Small intestine (tissue), 7 donors: ENCODE measurements around the gene CKMT2. TPM values are rescaled to one million over a fixed set of nuclear protein-coding genes. Genes with fewer than 3 reads are reported as not detected.

ENCODE experiments used
- DNase-seq, 2 donors: peaks; one replicate each; pipeline versions ENCODE4 v3.0.0 to v3.0.0-alpha.2; 2013
- FAIRE-seq: peaks from 2 replicates; lab custom pipeline; 2012; peaks lifted over from hg19 to GRCh38; lab: Jason Lieb, UNC
- H3K27ac ChIP-seq, 3 donors: one replicate each; pipeline ENCODE4 v1.5.1; 2013; ENCODE audit warnings: low read length in 2 of 3, mild to moderate bottlenecking in 2 of 3, control low read depth in 1 of 3, inconsistent platforms in 1 of 3, low read depth in 1 of 3, moderate library complexity in 1 of 3
- H3K27me3 ChIP-seq, 3 donors: one replicate each; pipeline ENCODE4 v1.6.1; 2013; ENCODE audit warnings: low read length in 3 of 3, inconsistent platforms in 1 of 3; ENCODE audit not compliant: control insufficient read depth in 3 of 3, insufficient read depth in 3 of 3
- H3K36me3 ChIP-seq, 3 donors: one replicate each; pipeline ENCODE4 v1.6.1; 2013; ENCODE audit warnings: low read length in 3 of 3, inconsistent platforms in 1 of 3, low read depth in 1 of 3, mild to moderate bottlenecking in 1 of 3, moderate library complexity in 1 of 3; ENCODE audit not compliant: control insufficient read depth in 3 of 3, insufficient read depth in 2 of 3
- H3K4me1 ChIP-seq, 3 donors: one replicate each; pipeline ENCODE4 v1.6.1; 2013; ENCODE audit warnings: low read length in 2 of 3, inconsistent platforms in 1 of 3, low read depth in 1 of 3, mild to moderate bottlenecking in 1 of 3, moderate library complexity in 1 of 3; ENCODE audit not compliant: control insufficient read depth in 3 of 3, insufficient read depth in 2 of 3
- H3K4me3 ChIP-seq, 3 donors: one replicate each; pipeline ENCODE4 v1.5.1; 2013; ENCODE audit warnings: low read length in 3 of 3, control low read depth in 1 of 3, inconsistent platforms in 1 of 3, low read depth in 1 of 3, mild to moderate bottlenecking in 1 of 3, moderate library complexity in 1 of 3
- H3K9me3 ChIP-seq, 2 donors: one replicate each; pipeline ENCODE4 v1.6.1; 2013; ENCODE audit warnings: low read depth in 1 of 2, low read length in 1 of 2; ENCODE audit not compliant: control insufficient read depth in 2 of 2, insufficient read depth in 1 of 2
- WGBS, 3 donors: extraction: QIAGEN DNeasy Blood & Tissue Kit; methylation state at CpG; one replicate each; pipeline ENCODE4 v1.1.7; 2013; 5-methylcytosine and 5-hydroxymethylcytosine counted together
- polyA plus RNA-seq, 4 donors: library from polyadenylated mRNA; stranded (reverse) in 3 of 4; unstranded in 1 of 4; fragments of 200-250 nt in 3 of 4; fragments of 120-200 nt in 1 of 4; gene quantifications; one replicate each; pipeline versions ENCODE4 v1.2.1 to v1.2.3, GENCODE V29; 2013
- donor health status: healthy with polysubstance abuse.
- donor health status: control.
- donor health status: control.
- donor health status: Bipolar disorder and iron deficiency.
- donor health status: healthy.

The CKMT2 gene
- polyA plus RNA-seq, 4 donors = 1.9 to 9.7 (median 2.5) TPM

- no peak overlapping the region for H3K4me3 ChIP-seq
- 85 to 94% (median 91%) methylated on average over 1 of the region's 1 CpG for WGBS, 3 donors
- no peaks in the 10 kb centered on the region for H3K27me3 ChIP-seq
- peaks cover 0 to 4% (median 2%) of the 10 kb centered on the region in 3 donors for H3K36me3 ChIP-seq
- no peak overlapping the region for H3K27ac ChIP-seq
- FAIRE-seq (no peak), DNase-seq (no peak)
- peaks cover 7 to 16% (median 9%) of the 10 kb centered on the region in 3 donors for H3K4me1 ChIP-seq
- H3K9me3 ChIP-seq = no peaks in the 10 kb centered on the region
Measured at GRCh38 chr5:81303563-81303962, 70.4 kb downstream of the CKMT2 start.

- no peak for FAIRE-seq
- Histone ChIP-seq H3K27me3 (no peaks in the 10 kb centered on the region), H3K36me3 (peaks cover 2 to 6% (median 2%) of the 10 kb centered on the region in 3 donors), H3K4me1 (peaks cover 4 to 5% (median 5%) of the 10 kb centered on the region in 3 donors), H3K4me3 (no peak overlapping the region), H3K9me3 (no peaks in the 10 kb centered on the region), H3K27ac (no peak overlapping the region)
- no peak for DNase-seq
Measured at GRCh38 chr5:81305785-81306184, 72.7 kb downstream of the CKMT2 start.

- Histone ChIP-seq H3K27me3 (no peaks in the 10 kb centered on the region), H3K4me3 (no peak overlapping the region), H3K4me1 (no peaks in the 10 kb centered on the region), H3K27ac (no peak overlapping the region), H3K36me3 (peaks cover 6 to 11% (median 9%) of the 10 kb centered on the region in 3 donors), H3K9me3 (no peaks in the 10 kb centered on the region)
- no peak for DNase-seq
- FAIRE-seq = peak; percentile 51
- 92 to 97% (median 93%) methylated on average over 2 of the region's 2 CpGs for WGBS, 3 donors
Measured at GRCh38 chr5:81308836-81309235, 75.7 kb downstream of the CKMT2 start.

- no peaks in the 10 kb centered on the region for H3K4me1 ChIP-seq
- H3K36me3 ChIP-seq = peaks cover 6 to 12% (median 9%) of the 10 kb centered on the region in 3 donors
- no peaks in the 10 kb centered on the region for H3K9me3 ChIP-seq
- DNase-seq = no peak
- no peak overlapping the region for H3K27ac ChIP-seq
- H3K27me3 ChIP-seq = no peaks in the 10 kb centered on the region
- H3K4me3 ChIP-seq = no peak overlapping the region
- WGBS, 3 donors = 71 to 81% (median 73%) methylated on average over 1 of the region's 1 CpG
- FAIRE-seq = no peak
Measured at GRCh38 chr5:81310402-81311063, 77.4 kb downstream of the CKMT2 start.

GRCh38 chr5:81313278-81313677 is 80.2 kb downstream of the CKMT2 start:
- Histone ChIP-seq H3K27ac (no peak overlapping the region), H3K4me1 (no peaks in the 10 kb centered on the region), H3K27me3 (no peaks in the 10 kb centered on the region), H3K36me3 (peaks cover 6 to 12% (median 9%) of the 10 kb centered on the region in 3 donors), H3K4me3 (no peak overlapping the region), H3K9me3 (no peaks in the 10 kb centered on the region)
- FAIRE-seq (peak; percentile 61), DNase-seq (no peak)

- Histone ChIP-seq H3K4me1 (no peaks in the 10 kb centered on the region), H3K36me3 (peaks cover 6 to 12% (median 7%) of the 10 kb centered on the region in 3 donors), H3K27me3 (no peaks in the 10 kb centered on the region), H3K4me3 (no peak overlapping the region), H3K27ac (no peak overlapping the region), H3K9me3 (no peaks in the 10 kb centered on the region)
- no peak for FAIRE-seq
- WGBS, 3 donors = 91 to 98% (median 92%) methylated on average over 3 of the region's 3 CpGs
- no peak for DNase-seq
Measured at GRCh38 chr5:81313686-81314085, 80.6 kb downstream of the CKMT2 start.

GRCh38 chr5:81314581-81314980 is 81.5 kb downstream of the CKMT2 start:
- DNase-seq = no peak
- no peaks in the 10 kb centered on the region for H3K9me3 ChIP-seq
- WGBS, 3 donors = 94 to 100% (median 98%) methylated on average over 3 of the region's 3 CpGs
- H3K27ac ChIP-seq = no peak overlapping the region
- FAIRE-seq = no peak
- no peaks in the 10 kb centered on the region for H3K27me3 ChIP-seq
- H3K36me3 ChIP-seq = peaks cover 4 to 10% (median 7%) of the 10 kb centered on the region in 3 donors
- no peak overlapping the region for H3K4me3 ChIP-seq
- no peaks in the 10 kb centered on the region for H3K4me1 ChIP-seq

GRCh38 chr5:81315336-81315735 is 82.2 kb downstream of the CKMT2 start:
- no peak overlapping the region for H3K27ac ChIP-seq
- DNase-seq = no peak
- H3K4me3 ChIP-seq = no peak overlapping the region
- peaks cover 4 to 10% (median 7%) of the 10 kb centered on the region in 3 donors for H3K36me3 ChIP-seq
- no peaks in the 10 kb centered on the region for H3K9me3 ChIP-seq
- FAIRE-seq = no peak
- 81 to 88% (median 84%) methylated on average over 1 of the region's 1 CpG for WGBS, 3 donors
- H3K4me1 ChIP-seq = no peaks in the 10 kb centered on the region
- no peaks in the 10 kb centered on the region for H3K27me3 ChIP-seq

GRCh38 chr5:81315830-81316229 is 82.7 kb downstream of the CKMT2 start:
- Histone ChIP-seq H3K27ac (no peak overlapping the region), H3K27me3 (no peaks in the 10 kb centered on the region), H3K36me3 (peaks cover 4 to 10% (median 7%) of the 10 kb centered on the region in 3 donors), H3K9me3 (no peaks in the 10 kb centered on the region), H3K4me1 (no peaks in the 10 kb centered on the region), H3K4me3 (no peak overlapping the region)
- no peak for DNase-seq
- FAIRE-seq = no peak
- 82 to 90% (median 89%) methylated on average over 4 of the region's 4 CpGs for WGBS, 3 donors
